GM12878 (cell line): ENCODE measurements around the gene NEGR1. TPM values are rescaled to one million over a fixed set of nuclear protein-coding genes. Genes with fewer than 3 reads are reported as not detected.

Experiments used
- ATAC-seq: fragments of 200-7000 bp; cut with Tn5 transposase; 3 replicates; pipeline ENCODE4 v1.9.1; 2020; ENCODE audit warnings: mild to moderate bottlenecking, moderate library complexity
- BruUV-seq: library from RNA; stranded (reverse); fragments of 400-500 nt; replicated peaks from 2 replicates; lab custom pipeline; 2021; lab: Mats Ljungman, UMichigan
- CTCF ChIA-PET: fragments of 300-600 bp; sonication (Branson Sonifier 250); formaldehyde crosslinking; extraction: SDS; loops from one replicate; lab custom pipeline; 2021; ENCODE audit warnings: inconsistent platforms; lab: Yijun Ruan, JAX
- POLR2A ChIA-PET: fragments of 350-600 bp; formaldehyde crosslinking; extraction: SDS; loops from one replicate; lab custom pipeline; 2021; ENCODE audit warnings: inconsistent platforms; lab: Charles Lee
- RAD21 ChIA-PET: fragments of 300-600 bp; sonication (Branson Sonifier 250); formaldehyde crosslinking; loops from one replicate; lab custom pipeline; 2023; ENCODE audit warnings: antibody characterized with exemption; ENCODE audit not compliant: unreplicated experiment; lab: Charles Lee
- SMC1A ChIA-PET: fragments of 300-600 bp; sonication (Branson Sonifier 250); formaldehyde crosslinking; loops from one replicate; lab custom pipeline; 2023; ENCODE audit not compliant: unreplicated experiment, uncharacterized antibody; lab: Charles Lee
- DNase-seq: peaks from one replicate; pipeline ENCODE4 v3.0.0-alpha.2; 2011; ENCODE audit warnings: low read depth, low spot score
- FAIRE-seq: peaks from 3 replicates; lab custom pipeline; 2011; peaks lifted over from hg19 to GRCh38; lab: Jason Lieb, UNC
- H2AFZ ChIP-seq: 2 replicates; pipeline ENCODE4 v1.6.0; 2011; ENCODE audit warnings: low read depth, low read length, control low read depth; ENCODE audit not compliant: control insufficient read depth
- H3K27ac ChIP-seq: 2 replicates; pipeline ENCODE4 v1.5.1; 2011; ENCODE audit warnings: control low read depth; ENCODE audit not compliant: control insufficient read depth, insufficient read depth
- H3K27me3 ChIP-seq, 2 experiments: replicated peaks in 1 of 2; 2 replicates each; pipeline versions ENCODE4 v1.6.0 to v1.6.1; 2011; ENCODE audit warnings: low read length in 1 of 2; ENCODE audit not compliant: control insufficient read depth in 2 of 2, insufficient read depth in 2 of 2
- H3K36me3 ChIP-seq, 2 experiments: 2 replicates each; pipeline ENCODE4 v1.5.1; 2011; ENCODE audit warnings: low read length in 1 of 2; ENCODE audit not compliant: control insufficient read depth in 2 of 2, insufficient read depth in 2 of 2
- H3K4me1 ChIP-seq: 2 replicates; pipeline ENCODE4 v1.6.1; 2011; ENCODE audit warnings: mild to moderate bottlenecking, low read length, moderate library complexity, mixed read lengths; ENCODE audit not compliant: control insufficient read depth, insufficient read depth
- H3K4me2 ChIP-seq: 2 replicates; pipeline ENCODE4 v1.6.0; 2011; ENCODE audit warnings: control low read depth; ENCODE audit not compliant: control insufficient read depth, insufficient read depth
- H3K4me3 ChIP-seq: fragments of 200-600 bp; sonication (generic); 2 replicates; pipeline ENCODE4 v1.5.1; 2016
- H3K79me2 ChIP-seq: 2 replicates; pipeline ENCODE4 v1.6.0; 2011; ENCODE audit warnings: low read length; ENCODE audit not compliant: control insufficient read depth, insufficient read depth
- H3K9ac ChIP-seq: 2 replicates; pipeline ENCODE4 v1.8.0; 2011; ENCODE audit warnings: low read length, control low read depth, mixed read lengths; ENCODE audit not compliant: control insufficient read depth, insufficient read depth
- H3K9me3 ChIP-seq: replicated peaks from 3 replicates; pipeline ENCODE4 v1.5.1; 2011; ENCODE audit warnings: mild to moderate bottlenecking, low read length; ENCODE audit not compliant: control insufficient read depth, insufficient read depth
- H4K20me1 ChIP-seq: 2 replicates; pipeline ENCODE4 v1.6.0; 2011; ENCODE audit not compliant: control insufficient read depth, insufficient read depth
- ASH2L ChIP-seq: fragments of 300-600, 200-600 bp; sonication (generic); IDR thresholded peaks from 2 replicates; pipeline ENCODE4 v1.6.1; 2017; ENCODE audit warnings: low read depth, mild to moderate bottlenecking, borderline replicate concordance
- BCL11A ChIP-seq: IDR thresholded peaks from 2 replicates; pipeline ENCODE4 v1.6.1; 2011; ENCODE audit warnings: low read depth, low read length
- POLR2AphosphoS2 ChIP-seq: IDR thresholded peaks from 2 replicates; pipeline ENCODE4 v1.6.1; 2011; ENCODE audit warnings: low read depth, mild to moderate bottlenecking, low read length, improper control_type of control experiment, moderate library complexity
- RBBP5 ChIP-seq: fragments of 200-600 bp; sonication (generic); conservative IDR thresholded peaks from 2 replicates; pipeline ENCODE4 v1.6.1; 2016
- RFX5 ChIP-seq: IDR thresholded peaks from 2 replicates; pipeline ENCODE4 v1.6.1; 2011; ENCODE audit warnings: low read depth, low read length, improper control_type of control experiment
- SIN3A ChIP-seq: IDR thresholded peaks from 2 replicates; pipeline ENCODE4 v1.6.1; 2012; ENCODE audit warnings: low read depth, low read length, improper control_type of control experiment
- SIX5 ChIP-seq: IDR thresholded peaks from 2 replicates; pipeline ENCODE4 v1.6.1; 2011; ENCODE audit warnings: mild to moderate bottlenecking, low read depth, low read length, moderate library complexity; ENCODE audit not compliant: severe bottlenecking
- SMAD5 ChIP-seq: IDR thresholded peaks from 2 replicates; pipeline ENCODE4 v1.6.1; 2016; ENCODE audit warnings: antibody characterized with exemption, low read depth
- SUZ12 ChIP-seq: fragments of 200-600 bp; sonication (generic); IDR thresholded peaks from one replicate; pipeline ENCODE4 v1.6.1; 2018; ENCODE audit warnings: antibody characterized with exemption, mild to moderate bottlenecking; ENCODE audit not compliant: unreplicated experiment
- YBX1 ChIP-seq: fragments of 450-650 bp; IDR thresholded peaks from 2 replicates; pipeline ENCODE4 v1.6.1; 2016; ENCODE audit warnings: antibody characterized with exemption
- YY1 ChIP-seq: IDR thresholded peaks from 2 replicates; pipeline ENCODE4 v1.6.1; 2011; ENCODE audit warnings: low read depth, mild to moderate bottlenecking, low read length
- WGBS: methylation state at CpG from one replicate; pipeline ENCODE4 v1.1.6; 2016; ENCODE audit warnings: low lambda C conversion rate; ENCODE audit not compliant: insufficient replicate concordance, insufficient coverage; ENCODE audit errors: missing lambda C conversion rate; 5-methylcytosine and 5-hydroxymethylcytosine counted together
- in situ Hi-C: fragments of 300-500 bp; cut with MboI; formaldehyde crosslinking; loops from 9 replicates; pipeline ENCODE4 v1.14.3; 2018; ENCODE audit warnings: mixed read lengths
- intact Hi-C: fragments of 100-400 bp; cut with micrococcal nuclease; formaldehyde crosslinking; loops from one replicate; pipeline ENCODE4 v1.14.2; 2022; ENCODE audit not compliant: unreplicated experiment
- polyA plus RNA-seq, 11 experiments: library from polyadenylated mRNA; depleted of rRNA in 4 of 11; unstranded in 6 of 11; stranded (reverse) in 5 of 11; fragments of >200 nt; fragmentation: Nextera tagmentation in 4 of 11; fragmentation: Illumina TruSeq in 1 of 11; extraction: Ambion mirVana in 4 of 11; extraction: Trizol in 1 of 11; gene quantifications; 1 replicate in 1 of 11; 2 replicates in 10 of 11; pipeline versions ENCODE4 v1.2.1 to v1.2.3, GENCODE V29; 2011 to 2016; ENCODE audit warnings: inconsistent platforms in 2 of 11, missing spikeins in 2 of 11, low read depth in 1 of 11
- total RNA-seq, 4 experiments: library from RNA; depleted of rRNA in 3 of 4; stranded (reverse); fragments of >200 nt in 3 of 4; fragmentation: Illumina TruSeq in 1 of 4; extraction: Trizol in 1 of 4; gene quantifications; 2 replicates each; pipeline versions ENCODE4 v1.2.1 to v1.2.3, GENCODE V29; 2013 to 2021

Gene NEGR1
- total and polyA plus RNA-seq, 10 of the 15 experiments (the other 5 are each of a cell fraction or from before 2014, with no cell fraction given) = under 0.01 to 0.03 (median 0.01) TPM; not detected in 7

DNA sequence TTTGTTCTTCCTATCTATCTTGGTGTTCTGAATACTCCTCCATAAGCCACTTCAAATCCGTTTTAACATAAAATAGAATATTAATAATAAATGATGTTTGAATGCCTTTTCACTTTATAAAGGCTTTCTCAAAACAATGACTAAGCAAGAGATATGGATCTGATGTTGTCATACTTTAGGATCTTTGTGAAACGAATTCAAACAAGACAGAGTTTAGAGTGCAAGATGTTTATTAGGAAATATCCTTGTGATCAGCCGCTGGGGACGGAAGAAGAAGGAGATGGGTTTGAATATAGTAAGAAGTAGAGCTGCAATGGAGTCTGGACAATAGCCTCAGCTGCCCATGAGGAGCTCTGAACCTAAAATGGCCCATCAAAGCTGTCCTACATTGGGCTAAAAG, 351.8 kb downstream of the NEGR1 start (continued):
- TF ChIP-seq SIX5 (no peak), SUZ12 (no peak), POLR2AphosphoS2 (no peak)

DNA sequence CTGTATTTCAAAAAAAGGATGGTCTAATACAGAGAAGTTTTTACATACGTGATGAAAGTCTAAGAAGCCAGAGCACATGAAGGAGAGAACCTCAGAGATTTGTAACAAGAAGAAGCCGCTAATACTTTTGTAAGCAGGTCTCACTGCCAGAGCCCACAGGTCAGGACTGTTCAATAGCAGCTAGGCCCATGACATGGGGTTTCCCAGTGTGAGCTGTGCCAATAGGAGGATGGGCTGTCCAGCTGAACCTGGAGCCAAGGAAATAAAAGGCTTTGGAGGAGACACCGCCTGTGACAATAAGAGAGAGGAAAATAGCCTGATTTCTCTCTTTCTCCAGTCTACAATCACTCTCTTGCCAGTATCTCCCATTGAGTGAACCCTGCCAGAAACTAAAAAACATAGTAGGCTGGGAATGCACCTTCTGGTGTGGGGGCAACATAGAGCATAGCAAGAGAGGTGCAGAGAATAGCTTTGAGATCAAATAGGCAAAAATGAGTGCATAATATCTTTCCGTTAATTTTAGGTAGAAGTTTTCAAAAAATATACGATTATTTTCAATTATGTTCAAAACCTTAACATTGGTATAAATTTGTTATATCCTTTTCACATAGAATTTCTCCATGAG, 360.3 kb downstream of the NEGR1 start:
- SMC1A ChIA-PET = no interaction called here
- TF ChIP-seq RBBP5 = no peak
- TF ChIP-seq ASH2L = no peak
- no peak for TF ChIP-seq YBX1
- no peak for TF ChIP-seq BCL11A
- no peak for TF ChIP-seq SIX5
- TF ChIP-seq SUZ12 = no peak
- TF ChIP-seq SMAD5 = no peak
- no peak for TF ChIP-seq SIN3A
- no peak for TF ChIP-seq YY1
- no peak for TF ChIP-seq RFX5
- TF ChIP-seq, all 136 proteins: peak for 0
- Histone ChIP-seq H3K27me3 (no peaks in the 10 kb centered on the region; a peak in 1 of 4 replicates), H3K79me2 (no peaks in the 10 kb centered on the region), H3K4me3 (no peak overlapping the region), H3K36me3 (no peaks in the 10 kb centered on the region), H2AFZ (no peak overlapping the region), H3K27ac (no peak overlapping the region), H3K9me3 (no peaks in the 10 kb centered on the region), H4K20me1 (no peaks in the 10 kb centered on the region), H3K9ac (no peak overlapping the region), H3K4me1 (no peaks in the 10 kb centered on the region), H3K4me2 (no peak overlapping the region)
- no peak for ATAC-seq
- RAD21 ChIA-PET = no interaction called here
- WGBS = 26% methylated on average over 5 of the region's 5 CpGs
- FAIRE-seq = no peak
- no peak for DNase-seq
- in situ Hi-C loops (no loop called here), intact Hi-C loops (no loop called here)
- CTCF ChIA-PET = no interaction called here
- POLR2A ChIA-PET = no interaction called here
- no TSS peak for BruUV-seq
